HUES64 (cell line): ENCODE data around the gene USP49.

Experiments
- H3K27ac ChIP-seq: 2 replicates; pipeline ENCODE4 v1.7.0; 2013; ENCODE audit warnings: low read depth, low read length, inconsistent platforms
- H3K27me3 ChIP-seq: 2 replicates; pipeline ENCODE4 v1.6.1; 2013; ENCODE audit warnings: mild to moderate bottlenecking, low read length; ENCODE audit not compliant: insufficient read depth
- H3K36me3 ChIP-seq: 2 replicates; pipeline ENCODE4 v1.6.1; 2013; ENCODE audit warnings: mild to moderate bottlenecking, low read length; ENCODE audit not compliant: insufficient read depth
- H3K4me1 ChIP-seq: 2 replicates; pipeline ENCODE4 v1.6.1; 2013; ENCODE audit warnings: mild to moderate bottlenecking, low read length, moderate library complexity; ENCODE audit not compliant: insufficient read depth
- H3K4me3 ChIP-seq: 2 replicates; pipeline ENCODE4 v1.5.1; 2013; ENCODE audit warnings: mild to moderate bottlenecking, low read length, moderate library complexity
- H3K9ac ChIP-seq: 2 replicates; pipeline ENCODE4 v1.6.1; 2013; ENCODE audit warnings: mild to moderate bottlenecking, low read depth, low read length
- H3K9me3 ChIP-seq: 2 replicates; pipeline ENCODE4 v1.6.1; 2013; ENCODE audit warnings: low read depth, low read length; ENCODE audit not compliant: insufficient read depth
- WGBS: fragments of 150-250, 120-280 bp; methylation state at CpG from one replicate; pipeline ENCODE4 v1.1.7; 2013; ENCODE audit warnings: missing lambda C conversion rate; 5-methylcytosine and 5-hydroxymethylcytosine counted together

The USP49 gene

DNA sequence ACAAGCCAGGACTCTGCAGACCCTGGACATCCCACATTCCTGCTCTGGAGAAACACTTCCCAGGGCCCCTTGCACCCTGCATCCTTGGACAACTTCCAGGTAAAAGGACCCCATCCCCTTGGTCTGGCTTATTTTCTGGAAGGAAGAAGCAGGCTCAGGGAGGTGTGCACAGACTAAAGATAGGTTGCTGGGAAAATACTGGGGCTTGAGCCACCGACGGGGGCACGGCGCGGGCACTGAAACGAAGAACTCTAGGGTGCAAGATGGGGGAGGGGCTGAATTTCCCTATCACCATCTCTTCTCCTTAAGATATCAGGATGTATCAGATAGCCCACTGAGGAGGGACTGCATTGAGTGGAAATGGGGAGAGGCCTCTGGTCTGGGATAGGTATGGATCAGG is 116.3 kb downstream of the USP49 start:
- Histone ChIP-seq H3K36me3 (peaks cover 19% of the 10 kb centered on the region), H3K4me1 (no peaks in the 10 kb centered on the region), H3K9ac (no peak overlapping the region), H3K9me3 (no peaks in the 10 kb centered on the region), H3K27ac (no peak overlapping the region), H3K27me3 (peaks cover 30% of the 10 kb centered on the region), H3K4me3 (peak overlapping the region; percentile 87)
- WGBS: 54% methylated on average over 2 of the region's 6 CpGs

DNA sequence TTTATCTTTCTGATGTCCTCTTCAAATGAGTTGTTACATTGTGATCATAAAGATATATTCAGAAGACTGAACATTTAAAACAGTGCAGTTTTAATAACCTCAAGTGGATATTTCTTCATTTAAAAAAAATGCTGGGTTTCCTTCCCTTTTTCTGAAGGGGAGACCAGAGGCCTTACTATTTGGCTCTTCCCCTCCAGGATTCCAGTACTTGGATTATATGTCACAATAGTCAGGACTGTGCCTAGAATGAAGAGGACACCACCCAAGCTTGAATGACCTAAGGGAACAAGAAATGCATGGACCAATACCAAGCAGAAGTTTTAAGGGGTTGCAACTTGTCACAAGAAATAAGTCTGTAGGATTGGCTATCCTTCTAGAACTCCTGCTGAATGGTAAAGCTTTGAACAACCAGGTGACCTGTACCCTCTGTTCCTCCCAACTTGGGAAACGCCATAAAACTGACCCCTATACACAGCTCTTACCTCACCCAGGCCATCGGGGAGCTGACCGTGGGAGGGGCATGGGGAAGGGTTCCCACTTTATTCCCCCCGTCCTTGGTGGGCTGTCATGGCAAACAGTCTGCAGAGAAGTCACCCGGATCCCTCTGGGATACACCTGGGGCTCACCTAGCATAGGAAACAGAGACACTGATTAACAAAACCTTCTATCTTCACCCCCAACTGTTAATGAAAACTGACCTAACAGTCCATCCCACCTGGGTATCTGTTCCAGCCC is 117.5 kb downstream of the USP49 start:
- H3K27ac ChIP-seq: no peak overlapping the region

DNA sequence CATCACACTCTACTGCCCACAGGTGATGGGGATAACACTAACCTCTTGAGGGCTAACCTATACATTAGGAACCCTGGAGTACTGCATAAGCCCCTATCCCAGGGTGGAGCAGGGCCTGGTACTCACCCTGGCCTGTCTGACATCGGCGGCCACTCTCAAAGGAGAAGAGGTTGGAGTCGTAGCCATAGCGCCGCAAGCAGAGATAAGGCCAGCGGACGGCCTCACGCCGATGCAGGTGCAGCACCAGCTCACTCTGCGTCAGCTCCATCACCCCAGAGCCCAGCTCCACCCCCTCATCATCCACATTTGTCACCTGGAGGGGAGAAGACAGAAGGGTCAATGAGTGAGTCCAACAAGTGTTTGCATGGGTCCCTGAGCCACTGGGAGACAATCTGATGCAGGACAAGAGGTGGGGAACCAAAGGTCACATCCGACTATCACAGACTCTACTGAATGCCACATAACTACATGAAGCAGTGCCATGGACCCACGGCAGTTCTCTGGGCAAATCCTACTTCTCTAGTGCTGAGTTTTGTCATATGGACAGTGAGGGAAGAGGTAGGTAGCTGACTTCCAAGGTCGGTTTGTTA is 119.8 kb downstream of the USP49 start:
- Histone ChIP-seq H3K4me1 (no peaks in the 10 kb centered on the region), H3K27me3 (no peaks in the 10 kb centered on the region), H3K36me3 (peaks cover 34% of the 10 kb centered on the region), H3K4me3 (no peak overlapping the region), H3K27ac (no peak overlapping the region), H3K9ac (no peak overlapping the region), H3K9me3 (no peaks in the 10 kb centered on the region)
- WGBS: 97% methylated on average over 12 of the region's 13 CpGs

More for the DNA sequence above, 117.5 kb downstream of the USP49 start:
- H3K36me3 ChIP-seq: peaks cover 20% of the 10 kb centered on the region
- no peaks in the 10 kb centered on the region for H3K9me3 ChIP-seq
- no peak overlapping the region for H3K9ac ChIP-seq
- H3K4me3 ChIP-seq: no peak overlapping the region
- H3K4me1 ChIP-seq: no peaks in the 10 kb centered on the region
- WGBS: 86% methylated on average over 5 of the region's 5 CpGs
- H3K27me3 ChIP-seq: peaks cover 18% of the 10 kb centered on the region

DNA sequence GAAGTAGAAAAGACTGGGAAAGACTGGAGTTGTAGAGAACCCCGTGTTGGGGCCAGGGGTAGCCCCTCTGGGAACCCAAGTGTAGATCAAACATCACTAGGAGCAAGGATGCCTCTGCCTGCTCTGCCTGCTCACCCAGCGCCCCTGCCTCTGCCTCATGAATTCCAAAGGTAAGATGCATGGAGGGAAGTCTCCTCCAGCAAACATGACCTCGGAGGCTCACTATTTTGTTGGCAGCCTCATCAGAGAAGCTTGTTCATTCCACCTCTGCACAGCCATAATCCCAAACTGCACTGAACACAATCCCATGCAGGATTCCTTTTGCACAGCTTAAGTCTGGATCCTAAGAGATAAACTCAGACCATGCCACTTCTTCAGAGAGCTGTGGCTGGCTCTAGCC is 120.3 kb downstream of the USP49 start:
- Histone ChIP-seq H3K9ac (no peak overlapping the region), H3K4me1 (no peaks in the 10 kb centered on the region), H3K4me3 (no peak overlapping the region), H3K36me3 (peaks cover 36% of the 10 kb centered on the region), H3K9me3 (no peaks in the 10 kb centered on the region), H3K27me3 (no peaks in the 10 kb centered on the region), H3K27ac (no peak overlapping the region)
- 94% methylated on average over 3 of the region's 3 CpGs for WGBS

DNA sequence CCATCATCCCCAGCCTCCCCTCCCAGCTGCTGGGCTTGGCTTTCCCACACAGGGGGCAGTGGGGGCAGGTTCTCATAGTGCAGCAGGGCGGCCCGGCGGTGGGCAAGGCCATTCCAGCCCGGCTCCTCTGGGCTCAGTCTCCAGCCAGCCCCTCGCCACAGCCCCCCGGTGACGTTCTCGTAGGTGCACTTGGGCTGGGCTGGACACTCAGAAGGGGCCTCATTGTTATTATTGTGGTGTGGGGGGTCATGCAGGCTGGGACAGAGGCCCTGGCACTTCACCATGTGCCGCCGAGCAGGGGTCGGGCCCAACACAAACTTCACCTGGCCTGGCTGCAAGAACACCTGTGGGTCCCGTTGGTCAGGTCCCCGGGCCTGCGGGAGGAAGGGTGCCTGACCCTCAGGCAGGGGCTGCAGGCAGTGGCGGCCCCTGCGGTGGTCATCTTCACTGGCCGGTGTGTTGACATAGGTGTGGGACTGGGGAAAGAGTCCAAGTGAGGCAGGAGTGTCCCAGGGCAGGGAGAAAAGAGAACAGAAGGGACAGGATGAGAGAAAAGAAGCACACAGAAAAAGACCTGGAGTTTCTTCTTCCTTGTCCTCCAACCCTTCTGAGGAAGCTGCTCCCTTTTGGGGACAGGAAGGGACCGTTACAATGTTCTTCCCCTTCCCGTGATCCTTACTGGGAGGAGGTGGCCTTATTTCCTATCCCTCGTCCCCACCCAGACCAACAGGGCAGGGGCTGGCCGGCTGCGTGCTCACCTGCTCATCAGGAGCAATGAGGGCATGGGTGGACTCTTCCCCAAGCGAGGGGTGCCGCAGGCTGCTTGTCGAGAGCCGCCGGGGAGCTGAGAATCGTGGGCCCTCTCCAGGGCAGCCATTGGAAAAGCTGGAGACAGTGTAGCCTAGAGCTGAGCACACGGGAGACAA is 123.9 kb downstream of the USP49 start:
- no peaks in the 10 kb centered on the region for H3K9me3 ChIP-seq
- H3K4me3 ChIP-seq: no peak overlapping the region
- 93% methylated on average over 29 of the region's 29 CpGs for WGBS
- peaks cover 9% of the 10 kb centered on the region for H3K4me1 ChIP-seq
- peaks cover 32% of the 10 kb centered on the region for H3K36me3 ChIP-seq
- H3K27ac ChIP-seq: no peak overlapping the region
- H3K9ac ChIP-seq: no peak overlapping the region
- H3K27me3 ChIP-seq: no peaks in the 10 kb centered on the region

DNA sequence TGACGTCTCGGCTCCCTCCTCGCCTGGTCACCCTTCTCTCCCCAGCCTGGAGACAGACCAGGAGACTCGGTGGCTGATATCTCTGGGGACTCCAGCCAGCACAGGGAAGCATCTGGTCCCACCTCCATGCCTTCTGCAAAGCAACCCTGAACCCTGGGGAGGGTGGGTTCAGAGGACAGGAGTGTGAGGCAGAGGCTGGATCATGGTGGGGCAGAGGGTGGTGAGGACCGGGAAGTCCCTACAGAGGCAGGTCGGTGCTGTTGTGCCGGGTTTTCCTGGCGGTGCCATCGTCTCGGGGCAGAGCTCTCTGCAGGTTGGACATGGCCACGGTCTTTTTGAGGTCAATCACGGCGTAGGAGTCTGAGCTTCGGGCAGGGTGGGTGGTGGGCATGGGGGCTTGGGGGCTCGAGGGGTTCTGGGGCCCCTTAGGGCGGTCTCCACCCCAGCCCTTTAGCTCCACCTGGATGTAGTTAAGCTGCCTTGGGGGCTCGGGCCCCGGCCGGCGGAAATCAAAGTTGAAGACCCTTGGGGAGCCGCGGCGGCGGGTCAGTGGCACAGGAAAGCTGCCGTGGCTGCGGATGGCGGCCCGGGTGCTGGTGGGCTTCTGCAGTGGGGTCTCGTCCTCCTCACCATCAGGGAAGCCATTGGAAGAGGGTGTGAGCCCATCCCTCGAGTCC is 124.7 kb downstream of the USP49 start:
- H3K36me3 ChIP-seq: peaks cover 31% of the 10 kb centered on the region
- no peak overlapping the region for H3K9ac ChIP-seq
- peaks cover 9% of the 10 kb centered on the region for H3K4me1 ChIP-seq
- 95% methylated on average over 30 of the region's 30 CpGs for WGBS
- H3K4me3 ChIP-seq: no peak overlapping the region
- no peaks in the 10 kb centered on the region for H3K27me3 ChIP-seq
- H3K9me3 ChIP-seq: no peaks in the 10 kb centered on the region
- no peak overlapping the region for H3K27ac ChIP-seq

- H3K4me3 ChIP-seq: no peak overlapping the region
- peaks cover 9% of the 10 kb centered on the region for H3K4me1 ChIP-seq
- no peak overlapping the region for H3K27ac ChIP-seq
- no peaks in the 10 kb centered on the region for H3K9me3 ChIP-seq
- 95% methylated on average over 8 of the region's 8 CpGs for WGBS
- H3K9ac ChIP-seq: no peak overlapping the region
- H3K27me3 ChIP-seq: no peaks in the 10 kb centered on the region
- peaks cover 20% of the 10 kb centered on the region for H3K36me3 ChIP-seq
Measured at GRCh38 chr6:41769376-41769775, 125.8 kb downstream of the USP49 start.

DNA sequence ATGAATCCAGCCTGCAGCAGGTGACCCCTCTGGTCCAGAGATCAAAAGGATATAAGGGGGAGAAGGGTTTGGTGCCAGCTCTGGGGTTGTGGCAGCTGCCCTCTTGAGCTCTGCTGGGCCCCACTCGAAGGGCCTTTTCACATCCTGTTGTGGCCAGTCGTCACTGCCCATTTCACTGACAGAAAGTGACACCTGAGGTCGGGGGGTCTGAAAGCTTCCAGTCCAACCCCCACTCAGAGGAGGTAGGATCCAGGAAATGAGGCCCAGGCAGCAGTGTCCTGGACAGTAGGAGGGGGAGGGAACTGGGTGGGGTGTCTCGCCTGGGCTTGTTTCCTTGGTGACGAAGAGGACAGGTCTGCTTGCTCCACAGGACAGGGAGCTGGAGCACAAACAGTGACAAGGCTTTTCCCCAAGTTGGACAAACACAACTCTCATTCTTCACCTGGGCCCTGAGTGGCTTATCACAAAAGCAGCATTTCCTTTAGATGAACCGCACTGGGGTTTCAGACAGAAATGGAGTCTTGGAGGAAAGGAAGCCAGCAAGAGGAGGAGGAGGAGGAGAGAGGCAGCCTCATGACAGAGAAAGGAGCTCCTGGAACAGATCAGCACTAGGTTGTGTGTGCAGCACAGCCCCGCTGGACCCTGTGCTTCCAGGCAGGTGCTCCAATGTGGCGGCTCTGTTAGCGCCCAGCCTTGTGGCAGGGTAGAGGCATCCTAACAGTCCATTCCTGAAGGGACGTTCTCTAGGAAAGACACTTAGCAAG is 126.4 kb downstream of the USP49 start:
- WGBS: 82% methylated on average over 10 of the region's 10 CpGs
- Histone ChIP-seq H3K27ac (no peak overlapping the region), H3K4me3 (no peak overlapping the region), H3K9me3 (no peaks in the 10 kb centered on the region), H3K36me3 (peaks cover 17% of the 10 kb centered on the region), H3K27me3 (no peaks in the 10 kb centered on the region), H3K9ac (0 out of 2 replicates have a peak overlapping the region, but pooled peaks have one; percentile 37), H3K4me1 (peaks cover 9% of the 10 kb centered on the region)

DNA sequence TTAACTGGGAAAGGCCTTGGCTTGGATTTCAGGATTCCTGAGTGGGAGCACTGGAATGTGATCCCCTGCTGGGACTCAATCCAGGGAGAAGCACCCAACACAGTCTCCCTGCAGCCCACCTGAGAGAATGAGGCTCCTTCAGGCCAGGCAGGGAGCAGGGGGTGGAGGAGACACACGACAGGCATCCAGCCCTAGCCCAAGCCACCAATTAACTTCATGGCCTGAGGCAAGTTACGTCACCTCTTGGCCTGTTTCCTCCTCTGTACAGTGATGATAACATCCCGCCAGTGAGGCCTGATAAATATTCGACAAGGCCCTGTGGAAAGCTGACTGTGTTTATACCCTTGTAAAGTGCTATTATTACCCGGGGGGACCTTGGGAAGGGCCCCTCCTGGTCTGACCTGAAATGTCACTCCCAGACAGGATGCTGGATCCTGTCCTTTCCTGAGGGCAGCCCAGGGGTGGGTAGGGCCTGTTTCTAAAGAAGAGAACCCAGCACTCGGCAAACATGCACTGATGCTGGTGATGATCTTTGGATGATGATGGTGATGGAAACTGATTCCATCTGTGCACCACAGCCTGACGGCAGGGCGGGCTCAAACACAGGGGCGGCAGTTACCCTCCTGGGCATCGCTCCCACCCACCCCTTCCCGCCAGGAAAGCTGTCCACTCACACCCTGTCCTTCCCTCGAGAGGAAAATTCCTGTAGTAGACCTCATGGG is 127.9 kb downstream of the USP49 start:
- H3K4me3 ChIP-seq: no peak overlapping the region
- H3K36me3 ChIP-seq: peaks cover 11% of the 10 kb centered on the region
- 78% methylated on average over 12 of the region's 12 CpGs for WGBS
- no peak overlapping the region for H3K27ac ChIP-seq
- H3K9ac ChIP-seq: no peak overlapping the region
- no peaks in the 10 kb centered on the region for H3K9me3 ChIP-seq
- peaks cover 9% of the 10 kb centered on the region for H3K4me1 ChIP-seq
- no peaks in the 10 kb centered on the region for H3K27me3 ChIP-seq
